NB4 (cell line): ENCODE data around the gene TMEM63B.

ENCODE experiments used
- CTCF ChIP-seq: IDR thresholded peaks from one replicate; pipeline ENCODE4 v1.5.1; 2012; ENCODE audit warnings: low read depth, low read length
- MAX ChIP-seq: IDR thresholded peaks from 2 replicates; pipeline ENCODE4 v1.6.1; 2011; ENCODE audit warnings: low read depth, low read length
- POLR2A ChIP-seq: IDR thresholded peaks from 2 replicates; pipeline ENCODE4 v1.6.1; 2011; ENCODE audit warnings: mild to moderate bottlenecking; ENCODE audit not compliant: insufficient read length; ENCODE audit errors: extremely low read depth

- no peak for TF ChIP-seq CTCF
- no peak for TF ChIP-seq POLR2A
- no peak for TF ChIP-seq MAX
These were observed 11.5 kb downstream of the TMEM63B start for GRCh38 chr6:44138717-44139350.
